ENCODE measurements around the gene SDK1.

- TF ChIP-seq CTCF (IDR thresholded peaks at IDR 0.05; ENCODE audit: low read depth, low read length) (no peak), MYC (IDR thresholded peaks at IDR 0.05; ENCODE audit: low read depth, low read length) (no peak)
Measured at GRCh38 chr7:4080954-4081353, 779.9 kb downstream of the SDK1 start.

Data from NB4 (cell line).